HEK293 (cell line): ENCODE data around the gene PLS1.

Experiments used
- GLI2 ChIP-seq: fragments of 450-650 bp; formaldehyde crosslinking; IDR thresholded peaks from 2 replicates; pipeline ENCODE4; 2017; ENCODE audit warnings: missing biosample characterization, missing genetic modification characterization, low read depth, borderline replicate concordance
- INSM2 ChIP-seq: fragments of 450-650 bp; formaldehyde crosslinking; IDR thresholded peaks from 2 replicates; pipeline ENCODE4 v1.5.1; 2016; ENCODE audit warnings: missing biosample characterization, missing genetic modification characterization
- OSR2 ChIP-seq: fragments of 450-650 bp; formaldehyde crosslinking; IDR thresholded peaks from 2 replicates; pipeline ENCODE4 v1.5.1; 2016; ENCODE audit warnings: missing biosample characterization, missing genetic modification characterization
- PATZ1 ChIP-seq: fragments of 450-650 bp; formaldehyde crosslinking; IDR thresholded peaks from 2 replicates; pipeline ENCODE4 v1.5.1; 2016; ENCODE audit warnings: missing biosample characterization, missing genetic modification characterization
- REPIN1 ChIP-seq: fragments of 450-650 bp; formaldehyde crosslinking; IDR thresholded peaks from 2 replicates; pipeline ENCODE4 v1.5.1; 2017; ENCODE audit warnings: missing biosample characterization, missing genetic modification characterization, low read depth
- SP3 ChIP-seq: fragments of 450-650 bp; formaldehyde crosslinking; IDR thresholded peaks from 2 replicates; pipeline ENCODE4 v1.5.1; 2016; ENCODE audit warnings: missing biosample characterization, missing genetic modification characterization
- WT1 ChIP-seq: fragments of 450-650 bp; formaldehyde crosslinking; IDR thresholded peaks from 2 replicates; pipeline ENCODE4 v1.5.1; 2016; ENCODE audit warnings: missing biosample characterization, missing genetic modification characterization
- YY1 ChIP-seq: fragments of 450-650 bp; formaldehyde crosslinking; IDR thresholded peaks from 2 replicates; pipeline ENCODE4 v1.5.1; 2018; ENCODE audit warnings: missing biosample characterization, missing genetic modification characterization
- ZBTB21 ChIP-seq: fragments of 450-650 bp; formaldehyde crosslinking; IDR thresholded peaks from 2 replicates; pipeline ENCODE4 v1.5.1; 2017; ENCODE audit warnings: missing biosample characterization, missing genetic modification characterization
- ZEB2 ChIP-seq: fragments of 450-650 bp; formaldehyde crosslinking; IDR thresholded peaks from 2 replicates; pipeline ENCODE4 v1.5.1; 2016; ENCODE audit warnings: missing biosample characterization, missing genetic modification characterization
- ZFHX2 ChIP-seq: fragments of 450-650 bp; formaldehyde crosslinking; conservative IDR thresholded peaks from 2 replicates; pipeline ENCODE4 v1.5.1; 2016; ENCODE audit warnings: missing biosample characterization, missing genetic modification characterization
- ZFP69B ChIP-seq: fragments of 450-650 bp; formaldehyde crosslinking; IDR thresholded peaks from 2 replicates; pipeline ENCODE4 v1.5.1; 2016; ENCODE audit warnings: missing biosample characterization, missing genetic modification characterization
- ZNF10 ChIP-seq: fragments of 450-650 bp; formaldehyde crosslinking; IDR thresholded peaks from 2 replicates; pipeline ENCODE4 v1.5.1; 2017; ENCODE audit warnings: missing biosample characterization, missing genetic modification characterization
- ZNF138 ChIP-seq: fragments of 450-650 bp; formaldehyde crosslinking; IDR thresholded peaks from 2 replicates; pipeline ENCODE4 v1.5.1; 2016; ENCODE audit warnings: missing biosample characterization, missing genetic modification characterization, borderline replicate concordance
- ZNF169 ChIP-seq: fragments of 450-650 bp; formaldehyde crosslinking; IDR thresholded peaks from 2 replicates; pipeline ENCODE4 v1.5.1; 2016; ENCODE audit warnings: missing biosample characterization, missing genetic modification characterization
- ZNF24 ChIP-seq: fragments of 450-650 bp; formaldehyde crosslinking; IDR thresholded peaks from 2 replicates; pipeline ENCODE4 v1.5.1; 2016; ENCODE audit warnings: missing biosample characterization, missing genetic modification characterization
- ZNF302 ChIP-seq: fragments of 450-650 bp; formaldehyde crosslinking; IDR thresholded peaks from 2 replicates; pipeline ENCODE4 v1.5.1; 2016; ENCODE audit warnings: missing biosample characterization, missing genetic modification characterization, low read depth
- ZNF324 ChIP-seq: fragments of 450-650 bp; formaldehyde crosslinking; IDR thresholded peaks from 2 replicates; pipeline ENCODE4 v1.5.1; 2016; ENCODE audit warnings: missing biosample characterization, missing genetic modification characterization
- ZNF335 ChIP-seq: fragments of 450-650 bp; formaldehyde crosslinking; conservative IDR thresholded peaks from 2 replicates; pipeline ENCODE4 v1.5.1; 2016; ENCODE audit warnings: missing biosample characterization, missing genetic modification characterization
- ZNF350 ChIP-seq: fragments of 450-650 bp; formaldehyde crosslinking; IDR thresholded peaks from 2 replicates; pipeline ENCODE4 v1.5.0; 2017; ENCODE audit warnings: missing biosample characterization, mild to moderate bottlenecking, missing genetic modification characterization
- ZNF404 ChIP-seq: fragments of 450-650 bp; formaldehyde crosslinking; IDR thresholded peaks from 2 replicates; pipeline ENCODE4 v1.5.1; 2017; ENCODE audit warnings: missing biosample characterization, missing genetic modification characterization
- ZNF571 ChIP-seq: fragments of 450-650 bp; formaldehyde crosslinking; IDR thresholded peaks from 2 replicates; pipeline ENCODE4 v1.5.0; 2017; ENCODE audit warnings: missing biosample characterization, missing genetic modification characterization
- ZNF600 ChIP-seq: fragments of 450-650 bp; formaldehyde crosslinking; IDR thresholded peaks from 2 replicates; pipeline ENCODE4 v1.5.1; 2016; ENCODE audit warnings: missing biosample characterization, missing genetic modification characterization
- ZNF621 ChIP-seq: fragments of 450-650 bp; formaldehyde crosslinking; IDR thresholded peaks from 2 replicates; pipeline ENCODE4 v1.5.1; 2017; ENCODE audit warnings: missing biosample characterization, missing genetic modification characterization
- ZNF645 ChIP-seq: fragments of 450-650 bp; formaldehyde crosslinking; IDR thresholded peaks from 2 replicates; pipeline ENCODE4; 2016; ENCODE audit warnings: missing biosample characterization, missing genetic modification characterization
- ZNF791 ChIP-seq: fragments of 450-650 bp; formaldehyde crosslinking; IDR thresholded peaks from 2 replicates; pipeline ENCODE4 v1.5.1; 2016; ENCODE audit warnings: missing biosample characterization, missing genetic modification characterization
- ZNF792 ChIP-seq: fragments of 450-650 bp; formaldehyde crosslinking; IDR thresholded peaks from 2 replicates; pipeline ENCODE4 v1.5.1; 2016; ENCODE audit warnings: missing biosample characterization, missing genetic modification characterization
- ZNF837 ChIP-seq: fragments of 450-650 bp; formaldehyde crosslinking; IDR thresholded peaks from 2 replicates; pipeline ENCODE4 v1.5.1; 2016; ENCODE audit warnings: missing biosample characterization, missing genetic modification characterization
- ZSCAN16 ChIP-seq: fragments of 450-650 bp; formaldehyde crosslinking; IDR thresholded peaks from 2 replicates; pipeline ENCODE4 v1.5.1; 2016; ENCODE audit warnings: missing biosample characterization, missing genetic modification characterization
- TF ChIP-seq, protein P1 (sequence below): fragments of 450-650 bp; formaldehyde crosslinking; IDR thresholded peaks from 2 replicates; pipeline ENCODE4 v1.5.1; 2017; ENCODE audit warnings: missing biosample characterization, mild to moderate bottlenecking, missing genetic modification characterization, moderate library complexity
- TF ChIP-seq, protein P2 (sequence below): fragments of 450-650 bp; formaldehyde crosslinking; IDR thresholded peaks from 2 replicates; pipeline ENCODE4 v1.5.1; 2017; ENCODE audit warnings: missing biosample characterization, missing genetic modification characterization
- TF ChIP-seq, protein P3 (sequence below): fragments of 450-650 bp; formaldehyde crosslinking; IDR thresholded peaks from 2 replicates; pipeline ENCODE4 v1.5.1; 2016; ENCODE audit warnings: missing biosample characterization, missing genetic modification characterization

The PLS1 gene

GRCh38 chr3:142595951-142596725 is at the start of gene PLS1 (continued):
- TF ChIP-seq, protein P1, sequence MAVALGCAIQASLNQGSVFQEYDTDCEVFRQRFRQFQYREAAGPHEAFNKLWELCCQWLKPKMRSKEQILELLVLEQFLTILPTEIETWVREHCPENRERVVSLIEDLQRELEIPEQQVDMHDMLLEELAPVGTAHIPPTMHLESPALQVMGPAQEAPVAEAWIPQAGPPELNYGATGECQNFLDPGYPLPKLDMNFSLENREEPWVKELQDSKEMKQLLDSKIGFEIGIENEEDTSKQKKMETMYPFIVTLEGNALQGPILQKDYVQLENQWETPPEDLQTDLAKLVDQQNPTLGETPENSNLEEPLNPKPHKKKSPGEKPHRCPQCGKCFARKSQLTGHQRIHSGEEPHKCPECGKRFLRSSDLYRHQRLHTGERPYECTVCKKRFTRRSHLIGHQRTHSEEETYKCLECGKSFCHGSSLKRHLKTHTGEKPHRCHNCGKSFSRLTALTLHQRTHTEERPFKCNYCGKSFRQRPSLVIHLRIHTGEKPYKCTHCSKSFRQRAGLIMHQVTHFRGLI (tag by site-specific recombination) = 0 out of 2 replicates have a peak, but pooled peaks have one; percentile 11
- TF ChIP-seq ZNF335 (tag by site-specific recombination) (peak; percentile 65), ZNF324 (tag by site-specific recombination) (peak; percentile 68), ZNF350 (tag by site-specific recombination) (no peak), ZSCAN16 (no peak), YY1 (no peak), REPIN1 (tag by site-specific recombination) (no peak), ZNF792 (tag by site-specific recombination) (no peak), ZNF600 (tag by site-specific recombination) (peak; percentile 60; the same call in 1 of the 2 replicates), ZNF138 (tag by site-specific recombination) (no peak), ZEB2 (tag by site-specific recombination) (peak; percentile 72), ZNF10 (tag by site-specific recombination) (0 out of 2 replicates have a peak, but pooled peaks have one; percentile 25), ZFHX2 (tag by site-specific recombination) (peak; percentile 82), ZNF837 (tag by site-specific recombination) (no peak), ZNF302 (tag by site-specific recombination) (no peak), WT1 (tag by site-specific recombination) (peak; percentile 21; the same call in 1 of the 2 replicates), ZNF645 (tag by site-specific recombination) (no peak), PATZ1 (tag by site-specific recombination) (peak; percentile 62), OSR2 (tag by site-specific recombination) (no peak), ZNF791 (no peak), ZNF621 (tag by site-specific recombination) (no peak), SP3 (tag by site-specific recombination) (peak; percentile 45), ZNF24 (peak; percentile 18; the same call in 1 of the 2 replicates), ZFP69B (no peak), ZNF169 (tag by site-specific recombination) (no peak), ZBTB21 (tag by site-specific recombination) (no peak), INSM2 (tag by site-specific recombination) (no peak), GLI2 (tag by site-specific recombination) (no peak), ZNF571 (no peak), ZNF404 (tag by site-specific recombination) (no peak)
- TF ChIP-seq, protein P2, sequence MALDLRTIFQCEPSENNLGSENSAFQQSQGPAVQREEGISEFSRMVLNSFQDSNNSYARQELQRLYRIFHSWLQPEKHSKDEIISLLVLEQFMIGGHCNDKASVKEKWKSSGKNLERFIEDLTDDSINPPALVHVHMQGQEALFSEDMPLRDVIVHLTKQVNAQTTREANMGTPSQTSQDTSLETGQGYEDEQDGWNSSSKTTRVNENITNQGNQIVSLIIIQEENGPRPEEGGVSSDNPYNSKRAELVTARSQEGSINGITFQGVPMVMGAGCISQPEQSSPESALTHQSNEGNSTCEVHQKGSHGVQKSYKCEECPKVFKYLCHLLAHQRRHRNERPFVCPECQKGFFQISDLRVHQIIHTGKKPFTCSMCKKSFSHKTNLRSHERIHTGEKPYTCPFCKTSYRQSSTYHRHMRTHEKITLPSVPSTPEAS (tag by site-specific recombination) = no peak; the same call in 1 of the 2 replicates
- TF ChIP-seq, protein P3, sequence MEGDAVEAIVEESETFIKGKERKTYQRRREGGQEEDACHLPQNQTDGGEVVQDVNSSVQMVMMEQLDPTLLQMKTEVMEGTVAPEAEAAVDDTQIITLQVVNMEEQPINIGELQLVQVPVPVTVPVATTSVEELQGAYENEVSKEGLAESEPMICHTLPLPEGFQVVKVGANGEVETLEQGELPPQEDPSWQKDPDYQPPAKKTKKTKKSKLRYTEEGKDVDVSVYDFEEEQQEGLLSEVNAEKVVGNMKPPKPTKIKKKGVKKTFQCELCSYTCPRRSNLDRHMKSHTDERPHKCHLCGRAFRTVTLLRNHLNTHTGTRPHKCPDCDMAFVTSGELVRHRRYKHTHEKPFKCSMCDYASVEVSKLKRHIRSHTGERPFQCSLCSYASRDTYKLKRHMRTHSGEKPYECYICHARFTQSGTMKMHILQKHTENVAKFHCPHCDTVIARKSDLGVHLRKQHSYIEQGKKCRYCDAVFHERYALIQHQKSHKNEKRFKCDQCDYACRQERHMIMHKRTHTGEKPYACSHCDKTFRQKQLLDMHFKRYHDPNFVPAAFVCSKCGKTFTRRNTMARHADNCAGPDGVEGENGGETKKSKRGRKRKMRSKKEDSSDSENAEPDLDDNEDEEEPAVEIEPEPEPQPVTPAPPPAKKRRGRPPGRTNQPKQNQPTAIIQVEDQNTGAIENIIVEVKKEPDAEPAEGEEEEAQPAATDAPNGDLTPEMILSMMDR (tag by site-specific recombination) = peak; percentile 64
